Stimulated activated CD8-positive, alpha-beta memory T cell treated with anti-CD3 and anti-CD28 coated beads, Interleukin-15, amount 100 ng/mL, for 1 hour (primary cell): ENCODE measurements around the gene AIG1.
"Not testable (repeated sequence)": the region's sequence is repeated elsewhere in the genome, so short reads cannot be mapped to it uniquely, and the experiment has no call there.

ENCODE experiments used
- DNase-seq: peaks from one replicate; pipeline ENCODE4 v3.0.0-alpha.2; 2020; ENCODE audit warnings: low read depth

AIG1 gene, protein sequence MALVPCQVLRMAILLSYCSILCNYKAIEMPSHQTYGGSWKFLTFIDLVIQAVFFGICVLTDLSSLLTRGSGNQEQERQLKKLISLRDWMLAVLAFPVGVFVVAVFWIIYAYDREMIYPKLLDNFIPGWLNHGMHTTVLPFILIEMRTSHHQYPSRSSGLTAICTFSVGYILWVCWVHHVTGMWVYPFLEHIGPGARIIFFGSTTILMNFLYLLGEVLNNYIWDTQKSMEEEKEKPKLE

DNA sequence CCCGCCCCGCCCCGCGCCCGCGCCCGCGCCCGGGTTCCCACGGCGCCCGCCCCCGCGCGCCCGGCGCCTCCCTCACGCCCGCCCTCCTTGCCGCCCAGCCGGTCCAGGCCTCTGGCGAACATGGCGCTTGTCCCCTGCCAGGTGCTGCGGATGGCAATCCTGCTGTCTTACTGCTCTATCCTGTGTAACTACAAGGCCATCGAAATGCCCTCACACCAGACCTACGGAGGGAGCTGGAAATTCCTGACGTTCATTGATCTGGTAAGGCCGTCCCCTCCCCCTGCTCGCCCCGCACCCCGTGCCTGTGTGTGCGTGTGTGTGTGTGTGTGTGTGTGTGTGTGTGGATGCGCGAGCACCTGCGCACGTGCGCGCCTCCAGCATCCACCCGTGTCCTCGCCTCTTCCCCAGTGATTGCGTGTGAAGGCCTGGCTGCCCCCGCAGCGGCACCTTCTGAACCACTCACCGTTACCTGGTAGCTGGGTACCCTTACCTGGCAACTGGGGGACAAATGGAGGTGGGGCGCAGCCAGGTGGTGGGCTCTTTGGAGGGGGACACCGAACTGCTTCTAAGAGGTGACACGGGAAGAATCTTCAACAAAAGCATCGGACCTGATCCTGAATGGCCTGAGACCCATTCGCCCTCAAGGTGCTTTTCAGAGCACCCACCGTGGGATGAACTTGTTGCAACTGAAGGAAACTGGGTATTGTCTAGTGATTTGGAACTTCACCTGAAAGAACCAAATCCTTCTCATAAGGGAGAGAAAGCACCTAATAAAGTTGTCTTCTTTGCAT is at the start of gene AIG1:
AIG1 (plus strand) TSS at position 84 of the 791 bp plus-strand sequence; CDS start at position 121, 37 bp downstream.
- peak; percentile 27 for DNase-seq

DNA sequence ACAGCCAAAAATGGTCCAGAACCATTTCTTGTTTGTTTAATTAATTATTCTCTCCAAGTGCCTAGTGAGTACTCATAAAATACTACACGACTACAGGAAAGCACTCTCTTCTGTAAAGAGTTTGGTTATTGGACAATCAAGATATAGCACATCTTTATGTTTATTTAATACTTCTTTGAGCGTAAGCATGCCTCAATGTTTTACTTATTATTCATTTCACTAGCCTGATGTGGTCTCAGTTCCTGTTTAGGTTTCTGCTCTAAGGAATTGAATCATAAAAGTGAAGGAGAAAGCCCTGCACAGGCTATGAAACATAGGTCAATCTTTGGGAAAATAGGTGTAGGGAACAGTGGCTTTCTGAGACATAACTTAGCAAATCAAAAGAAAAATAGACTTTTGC is 45.9 kb upstream of the AIG1 start:
- DNase-seq: no peak

DNA sequence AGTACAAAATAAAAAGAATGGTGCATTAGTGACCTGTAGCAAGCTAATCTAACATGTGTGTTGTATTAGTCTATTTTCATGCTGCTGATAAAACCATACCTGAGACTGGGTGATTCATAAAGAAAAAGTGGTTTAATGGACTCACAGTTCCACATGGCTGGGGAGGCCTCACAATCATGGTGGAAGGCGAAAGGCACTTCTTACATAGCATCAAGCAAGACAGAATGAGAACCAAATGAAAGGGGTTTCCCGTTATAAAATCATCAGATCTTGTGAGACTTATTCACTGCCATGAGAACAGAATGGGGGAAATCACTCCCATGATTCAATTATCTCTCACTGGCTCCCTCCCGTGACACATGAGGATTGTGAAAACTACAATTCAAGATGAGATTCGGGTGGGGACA is 45.4 kb upstream of the AIG1 start:
- DNase-seq: no peak

DNA sequence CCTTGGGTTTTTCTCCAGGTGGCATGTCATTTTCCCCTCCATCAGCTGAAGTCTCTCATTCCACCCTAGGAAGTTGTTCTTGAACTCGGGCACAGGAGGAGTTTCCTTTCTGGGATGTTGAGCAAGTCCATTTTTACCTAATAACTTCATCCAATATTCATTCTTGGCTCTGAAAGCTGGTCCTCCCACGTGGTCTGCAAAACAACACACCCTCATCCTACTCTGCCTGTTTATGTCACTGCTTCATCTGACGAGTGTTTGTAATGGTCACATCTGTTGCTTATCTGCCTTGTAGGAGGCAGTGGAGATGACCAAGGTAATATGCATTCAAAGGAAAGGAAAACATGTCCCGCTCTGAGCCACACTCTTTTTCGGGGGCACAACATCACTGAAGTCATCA is 41.7 kb upstream of the AIG1 start:
- DNase-seq: no peak

DNA sequence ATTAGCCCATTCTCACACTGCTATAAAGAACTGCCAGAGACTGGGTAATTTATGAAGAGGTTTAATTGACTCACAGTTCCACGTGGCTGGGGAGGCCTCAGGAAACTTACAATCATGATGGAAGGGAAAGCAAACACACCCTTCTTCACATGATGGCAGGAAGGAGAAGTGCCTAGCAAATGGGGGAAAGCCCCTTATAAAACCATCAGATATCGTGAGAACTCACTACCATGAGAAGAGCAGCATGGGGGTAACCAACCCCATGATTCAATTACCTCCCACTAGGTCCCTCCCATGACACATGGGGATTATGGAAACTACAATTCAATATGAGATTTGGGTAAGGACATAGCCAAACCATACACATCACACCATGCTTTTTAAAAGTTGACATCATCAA is 39.8 kb upstream of the AIG1 start:
- not testable (repeated sequence) for DNase-seq

DNA sequence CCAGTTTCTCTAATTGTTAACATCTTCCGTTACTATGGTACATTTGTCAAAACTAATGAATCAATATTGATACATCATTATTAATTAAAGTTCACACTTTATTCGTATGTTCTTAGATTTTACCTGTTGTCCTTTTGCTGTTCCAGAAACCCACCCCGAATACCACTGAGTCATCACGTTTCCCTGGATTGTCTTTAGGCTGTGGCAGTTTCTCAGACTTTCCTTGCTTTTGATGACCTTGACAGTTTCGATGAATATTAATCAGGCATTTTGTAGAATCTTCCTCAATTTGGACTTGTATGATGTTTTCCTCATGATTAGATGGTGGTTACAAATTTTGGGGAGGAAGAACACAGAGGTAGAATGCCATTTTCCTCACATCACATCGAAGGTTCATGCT is 39.1 kb upstream of the AIG1 start:
- DNase-seq: no peak

DNA sequence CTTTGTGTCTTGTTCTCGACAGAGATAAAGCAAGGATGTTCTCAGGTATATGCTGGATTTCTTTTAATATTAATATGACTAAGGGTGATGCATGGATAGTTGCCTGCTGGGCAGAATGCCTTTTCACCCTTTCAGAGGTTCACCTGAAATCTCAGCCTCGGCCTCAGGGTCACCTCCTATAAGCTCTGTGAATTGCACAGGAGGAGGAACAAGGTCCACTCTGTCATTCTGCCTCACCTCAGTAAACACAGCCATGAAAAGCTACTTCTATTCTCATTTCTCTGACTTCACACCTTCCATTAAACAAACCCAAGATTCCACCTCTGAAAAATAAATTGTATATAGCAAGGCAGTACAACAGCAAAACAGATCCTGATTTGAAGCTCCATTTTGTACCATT is 38.1 kb upstream of the AIG1 start:
- DNase-seq: no peak

DNA sequence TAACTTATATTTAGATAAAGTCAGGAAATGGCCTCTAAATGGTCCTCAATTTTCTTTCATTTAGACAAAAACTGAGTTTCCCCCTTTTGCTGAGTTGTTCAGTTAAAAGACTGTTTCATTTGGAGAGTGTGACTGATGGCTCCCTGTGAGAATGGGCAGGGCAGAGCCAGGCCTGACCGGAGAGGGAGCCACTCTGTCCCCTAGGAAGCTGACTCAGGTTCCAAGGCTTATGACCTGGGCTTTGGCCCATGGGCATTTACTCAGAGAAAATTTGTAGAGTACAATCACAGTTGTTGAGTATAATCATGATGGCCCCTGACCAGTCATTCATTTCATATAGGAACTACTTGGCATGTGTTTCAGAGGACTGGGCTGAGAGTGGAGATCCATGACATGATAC is 37.0 kb upstream of the AIG1 start:
- DNase-seq: no peak

DNA sequence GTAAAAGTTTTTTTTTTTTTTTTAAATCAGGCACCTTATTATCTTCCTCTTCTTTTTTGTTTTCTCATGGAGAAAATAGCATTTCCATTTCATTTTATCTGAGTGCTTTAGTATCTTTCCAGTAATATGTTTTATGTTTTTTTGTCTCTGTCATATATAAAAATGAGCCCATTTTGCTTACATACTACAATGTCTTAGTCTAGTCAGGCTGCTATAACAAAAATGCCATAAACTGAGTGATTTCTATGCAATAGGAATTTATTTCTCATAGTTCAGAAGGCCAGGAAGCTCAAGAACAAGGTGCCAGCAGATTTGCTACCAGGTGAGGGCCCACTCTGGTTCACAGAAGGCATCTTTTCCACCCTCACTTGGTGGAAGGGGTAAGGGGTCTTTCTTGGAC is 35.7 kb upstream of the AIG1 start:
- no peak for DNase-seq

DNA sequence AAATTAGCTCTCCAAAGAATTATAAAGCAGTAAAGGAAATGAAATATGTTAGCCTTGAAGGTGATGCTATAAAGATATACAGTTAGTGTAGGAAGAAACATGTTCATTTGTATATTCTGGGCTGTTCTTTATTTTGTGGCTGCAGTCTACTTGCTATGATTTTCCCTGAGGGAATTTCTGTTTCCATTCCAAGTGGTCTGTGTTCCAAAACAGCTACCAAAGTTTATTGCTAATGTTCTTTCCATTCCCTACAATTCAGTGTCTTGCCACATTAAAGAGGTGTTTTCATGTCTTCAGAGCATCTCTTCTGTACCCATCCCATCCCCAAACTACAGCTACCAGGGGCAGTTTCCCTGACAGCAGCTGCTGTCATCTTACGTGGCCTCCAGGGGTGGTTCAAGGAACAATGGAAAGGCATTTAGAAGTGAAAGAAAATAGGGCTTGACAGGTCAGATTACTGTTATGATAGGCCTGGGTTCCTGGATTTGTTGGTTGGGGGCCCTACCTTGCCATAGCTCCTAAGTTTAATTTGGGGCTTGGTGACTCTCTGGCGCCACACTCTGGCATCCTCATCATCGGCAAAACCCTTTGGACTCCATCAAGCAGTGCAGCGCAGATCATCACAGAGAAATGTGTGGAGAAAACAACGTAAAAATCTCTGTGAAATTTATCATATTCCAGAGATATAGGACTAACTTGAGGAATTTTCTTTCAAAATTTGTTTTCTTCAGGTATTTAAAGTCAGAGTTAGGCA is 33.8 kb upstream of the AIG1 start:
- peak; percentile 27 for DNase-seq

DNA sequence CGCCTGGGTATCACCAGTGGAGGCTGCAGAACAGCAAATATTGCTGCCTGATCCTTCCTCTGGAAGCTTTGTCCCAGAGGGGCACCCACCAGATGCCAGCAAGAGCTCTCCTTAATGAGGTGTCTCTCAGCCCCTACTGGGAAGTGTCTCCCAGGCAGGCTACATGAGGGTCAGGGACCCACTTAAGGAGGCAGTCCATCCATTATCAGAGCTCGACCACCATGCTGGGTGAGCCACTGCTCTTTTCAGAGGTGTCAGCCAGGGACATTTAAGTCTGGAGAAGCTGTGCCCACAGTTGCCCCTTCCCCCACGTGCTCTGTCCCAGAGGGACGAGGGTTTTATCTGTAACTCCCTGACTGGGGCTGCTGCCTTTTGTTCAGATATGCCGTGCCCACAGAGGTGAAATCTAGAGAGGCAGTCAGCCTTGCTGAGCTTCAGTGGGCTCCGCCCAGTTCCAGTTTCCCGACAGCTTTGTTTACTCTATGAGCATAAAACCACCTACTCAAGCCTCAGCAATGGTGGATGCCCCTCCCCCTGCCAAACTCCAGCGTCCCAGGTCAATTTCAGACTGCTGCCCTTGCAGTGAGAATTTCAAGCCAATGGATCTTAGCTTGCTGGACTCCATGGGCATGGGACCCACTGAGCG is 25.9 kb upstream of the AIG1 start:
- DNase-seq: no peak

DNA sequence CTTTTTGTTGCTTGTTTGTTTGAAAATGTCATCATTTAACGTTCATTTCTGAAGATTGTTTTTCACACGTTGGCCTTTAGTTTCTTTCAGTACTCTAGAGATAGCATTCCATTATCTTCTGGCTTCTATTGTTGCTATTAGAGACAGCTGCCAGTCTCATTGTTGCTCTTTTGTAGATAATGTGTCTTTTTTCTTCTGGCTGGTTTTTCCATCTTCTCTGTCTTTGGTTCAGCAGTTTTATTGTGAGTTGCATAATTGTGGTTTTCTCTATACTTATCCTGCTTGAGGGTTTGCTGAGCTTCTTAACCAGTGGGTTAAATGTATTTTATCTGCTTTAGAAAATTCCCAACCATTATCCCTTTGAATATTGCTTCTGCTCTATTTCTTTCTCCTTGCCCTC is 23.2 kb upstream of the AIG1 start:
- DNase-seq: no peak

DNA sequence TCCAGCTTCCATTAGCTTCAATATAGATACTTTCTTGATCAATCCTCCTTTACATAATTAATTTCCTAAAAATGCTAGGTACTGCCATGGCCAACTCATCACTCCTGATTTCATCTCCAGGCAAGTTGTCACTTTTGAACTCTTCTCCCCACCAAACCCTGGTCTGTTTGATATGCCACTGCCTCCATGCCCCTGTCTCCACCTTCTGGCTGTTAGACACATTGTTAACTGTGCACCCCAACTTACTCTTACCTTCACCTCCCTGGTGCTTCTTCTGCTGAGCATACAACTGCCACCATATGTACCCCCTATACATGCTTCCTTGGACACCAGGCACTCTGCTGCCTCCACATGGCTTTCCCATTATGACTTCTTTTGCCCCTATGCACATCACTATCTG is 21.9 kb upstream of the AIG1 start:
- DNase-seq: no peak

DNA sequence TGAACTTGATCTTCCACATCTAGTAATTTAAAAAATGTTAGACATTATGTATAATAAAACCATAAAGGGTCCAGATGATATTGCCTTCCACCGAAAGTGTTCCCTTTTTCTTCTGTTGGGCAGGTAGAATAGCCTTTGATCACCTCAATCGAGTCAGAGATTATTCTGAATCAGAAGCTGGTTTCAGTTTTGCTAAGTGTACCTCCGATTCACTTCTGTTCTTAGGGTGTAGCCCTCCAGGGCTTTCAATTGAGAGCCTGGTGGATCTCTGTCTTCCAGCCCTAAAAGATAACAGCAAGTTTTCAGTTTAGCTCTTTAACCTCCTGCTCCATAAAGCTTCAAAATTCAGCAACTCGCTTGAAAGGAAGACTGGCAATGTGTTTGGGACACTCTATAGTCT is 21.1 kb upstream of the AIG1 start:
- no peak for DNase-seq

DNA sequence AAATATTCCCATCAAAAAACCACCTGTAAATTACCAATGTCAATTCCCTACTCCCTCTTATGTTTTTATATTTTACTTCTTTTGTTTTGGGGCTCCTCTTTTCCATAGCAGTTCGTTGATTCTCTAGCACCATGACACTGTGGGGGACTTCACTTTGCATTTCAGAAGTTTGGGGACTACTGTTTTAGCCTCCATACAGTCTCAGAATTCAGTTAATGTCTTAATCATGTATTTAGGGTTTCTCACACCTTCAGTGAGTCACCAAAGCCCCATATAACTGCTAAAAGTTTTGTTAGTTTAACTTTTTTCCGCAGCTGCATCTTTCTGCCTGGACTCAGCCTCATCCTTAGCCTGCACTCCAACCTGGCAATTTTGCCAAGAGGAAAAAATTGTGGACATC is 20.7 kb upstream of the AIG1 start:
- DNase-seq: no peak

DNA sequence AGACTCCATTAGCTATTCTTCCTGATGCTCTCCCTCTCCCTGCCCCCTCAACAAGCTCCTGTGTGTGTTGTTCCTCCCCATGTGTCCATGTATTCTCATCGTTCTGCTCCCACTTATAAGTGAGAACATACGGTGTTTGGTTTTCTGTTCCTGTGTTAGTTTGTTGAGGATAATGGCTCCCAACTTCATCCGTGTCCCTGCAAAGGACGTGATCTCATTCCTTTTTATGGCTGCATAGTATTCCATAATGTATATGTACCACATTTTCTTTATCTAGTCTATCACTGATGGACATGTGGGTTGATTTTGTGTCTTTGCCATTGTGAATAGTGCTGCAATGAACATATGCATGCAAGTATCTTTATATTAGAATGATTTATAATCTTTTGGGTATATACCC is 16.3 kb upstream of the AIG1 start:
- not testable (repeated sequence) for DNase-seq

DNA sequence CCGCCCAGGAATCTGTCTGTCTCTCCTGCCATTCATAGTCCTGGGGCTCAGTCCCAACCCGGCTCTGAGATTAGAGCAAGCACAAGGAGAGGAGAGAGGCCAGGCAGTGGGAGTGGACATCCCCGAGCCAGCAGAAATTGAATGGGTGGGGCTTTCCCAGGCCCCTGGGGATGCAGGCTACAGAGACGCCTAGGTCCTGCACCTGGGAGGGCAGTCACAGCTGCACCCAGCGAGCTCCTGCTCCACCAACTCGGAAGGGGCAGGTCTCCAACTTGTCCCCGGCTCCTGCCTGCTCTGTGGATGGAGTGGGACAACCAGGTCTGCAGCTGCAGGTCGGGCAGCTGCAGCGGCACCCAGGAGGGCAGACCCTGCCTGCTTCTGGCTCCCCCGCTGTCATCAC is 11.1 kb upstream of the AIG1 start:
- DNase-seq: no peak

DNA sequence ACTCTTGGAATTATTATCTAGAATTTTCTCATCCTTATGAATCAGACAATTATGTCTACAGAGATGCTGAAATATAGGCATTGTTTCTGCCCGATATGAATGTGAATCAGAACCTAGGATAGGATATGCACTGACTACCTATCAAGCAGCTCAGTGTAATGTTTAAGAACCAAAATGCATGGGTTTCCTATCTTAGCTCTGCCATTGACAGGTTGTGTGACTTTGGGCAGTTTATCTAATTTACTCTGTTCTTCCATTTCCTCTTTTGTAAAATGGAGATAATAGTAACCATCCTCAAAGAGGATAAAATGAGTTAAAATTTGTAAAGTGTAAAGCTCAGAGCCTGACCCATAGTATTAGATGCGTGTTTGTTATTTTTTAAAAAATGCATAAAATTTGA is 10.2 kb upstream of the AIG1 start:
- no peak for DNase-seq

DNA sequence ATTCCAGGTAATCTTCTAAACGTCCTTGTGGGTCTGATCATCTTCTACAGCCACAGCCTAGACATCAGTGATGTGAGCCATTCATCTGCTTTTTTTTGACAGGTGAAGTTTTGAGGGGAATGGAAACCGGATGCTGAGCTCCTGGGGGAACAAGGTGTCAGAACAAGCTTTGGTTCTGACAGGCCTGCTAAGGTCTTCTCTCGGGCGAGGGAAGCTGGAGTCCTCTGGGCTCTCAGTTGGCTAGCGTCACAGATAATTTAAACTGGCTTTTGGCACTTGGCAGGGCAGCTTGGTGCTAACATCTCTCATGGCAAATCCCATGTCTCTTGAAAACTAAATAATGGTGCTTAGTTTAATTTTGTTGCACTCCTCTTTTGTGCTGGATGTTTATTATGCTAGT is 8.4 kb upstream of the AIG1 start:
- no peak for DNase-seq

DNA sequence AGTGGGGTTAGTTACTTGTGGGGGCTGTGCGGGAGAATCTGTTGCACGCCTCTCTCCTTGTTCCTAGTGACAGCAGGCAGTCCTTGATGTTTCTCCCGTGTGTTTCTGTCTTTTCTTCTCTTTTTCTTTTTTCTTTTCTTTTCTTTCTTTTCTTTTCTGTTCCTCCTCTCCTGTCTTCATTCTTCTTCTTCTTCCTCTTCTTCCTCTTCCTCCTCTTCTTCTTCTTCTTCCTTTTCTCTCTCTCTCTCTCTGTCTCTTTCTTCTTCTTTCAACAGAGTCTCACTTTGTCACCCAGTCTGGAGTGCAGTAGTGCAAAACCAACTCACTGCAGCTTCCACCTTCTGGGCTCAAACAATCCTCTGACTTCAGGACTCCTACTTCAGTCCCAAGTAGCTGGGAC is 6.8 kb upstream of the AIG1 start:
- DNase-seq: no peak

DNA sequence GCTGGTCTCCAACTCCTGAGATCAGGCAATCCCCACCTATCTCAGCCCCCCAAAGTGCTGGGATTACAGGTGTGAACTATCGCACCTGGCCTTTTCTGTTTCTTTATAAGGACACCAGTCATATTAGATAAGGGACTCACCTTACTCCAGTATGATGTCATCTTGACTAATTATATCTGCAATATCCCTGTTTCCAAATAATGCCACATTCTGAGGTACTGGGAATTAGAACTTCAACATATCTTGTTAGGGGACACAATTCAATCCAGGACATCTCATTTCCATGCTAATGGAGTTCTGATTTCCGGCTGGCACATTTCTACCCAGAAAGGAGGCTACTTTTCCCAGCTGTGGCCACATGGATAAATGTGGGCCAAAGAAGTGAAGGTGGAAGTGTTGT is 6.4 kb upstream of the AIG1 start:
- no peak for DNase-seq

DNA sequence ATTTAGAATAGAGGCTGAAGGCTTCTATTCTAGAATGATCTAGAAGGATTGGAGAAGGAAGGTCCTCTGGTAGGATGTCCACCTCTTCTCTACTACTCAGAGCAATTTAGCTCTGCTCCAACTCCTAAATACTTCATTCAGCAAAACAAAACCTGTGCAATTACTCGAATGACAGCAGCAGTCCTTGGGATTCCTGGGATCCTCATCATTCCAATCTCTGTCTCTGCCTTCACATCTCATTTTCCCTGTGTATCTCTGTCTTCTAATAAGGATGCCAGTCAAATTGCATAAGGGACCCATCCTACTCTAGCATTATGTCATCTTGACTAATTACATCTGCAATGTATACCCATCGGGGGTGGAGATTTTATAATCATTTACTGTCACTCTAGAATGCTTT is 5.5 kb upstream of the AIG1 start:
- DNase-seq: no peak

DNA sequence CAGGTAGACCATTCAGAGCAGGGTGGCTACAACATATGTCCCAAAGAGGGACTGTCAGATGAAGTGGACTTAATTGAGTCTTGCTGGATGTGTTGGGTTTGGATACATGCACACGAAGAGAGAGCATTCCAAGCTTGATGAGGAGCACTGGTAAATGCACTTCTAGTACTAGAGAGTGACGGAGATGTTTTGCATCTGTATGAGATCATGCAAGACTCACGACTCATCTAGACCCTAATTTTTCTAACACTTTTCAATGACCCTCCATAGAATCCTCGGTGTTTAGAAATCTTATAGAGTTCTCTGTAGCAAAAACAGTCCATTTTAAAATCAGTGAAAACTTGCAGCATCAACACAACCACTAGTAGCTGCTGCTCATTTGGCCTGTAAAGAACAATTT is 4.8 kb upstream of the AIG1 start:
- no peak for DNase-seq
